Measurements from ENCODE around the gene ECHDC1.

The ECHDC1 gene

GRCh38 chr6:127290391-127291265 is 52.8 kb downstream of the ECHDC1 start:
- no peak for DNase-seq (ENCODE audit: low read depth)
- H3K4me3 ChIP-seq (ENCODE audit: low read depth, low read length): no peak overlapping the region
- TF ChIP-seq POLR2A (IDR thresholded peaks at IDR 0.05; ENCODE audit: extremely low read depth, insufficient read length): no peak
- TF ChIP-seq MAX (IDR thresholded peaks at IDR 0.05; ENCODE audit: low read depth, low read length): no peak
- TF ChIP-seq MYC (IDR thresholded peaks at IDR 0.05; ENCODE audit: low read depth, low read length): no peak
- no peak for TF ChIP-seq CTCF (IDR thresholded peaks at IDR 0.05; ENCODE audit: low read depth, low read length)

- H3K4me3 ChIP-seq (ENCODE audit: low read depth, low read length): no peak overlapping the region
- TF ChIP-seq MYC (IDR thresholded peaks at IDR 0.05; ENCODE audit: low read depth, low read length) (no peak), MAX (IDR thresholded peaks at IDR 0.05; ENCODE audit: low read depth, low read length) (no peak), POLR2A (IDR thresholded peaks at IDR 0.05; ENCODE audit: extremely low read depth, insufficient read length) (no peak), CTCF (IDR thresholded peaks at IDR 0.05; ENCODE audit: low read depth, low read length) (no peak)
- no peak for DNase-seq (ENCODE audit: low read depth)
Measured at GRCh38 chr6:127289934-127290333, 53.5 kb downstream of the ECHDC1 start.

GRCh38 chr6:127288705-127289104 is 54.7 kb downstream of the ECHDC1 start:
- DNase-seq (ENCODE audit: low read depth): no peak
- H3K4me3 ChIP-seq (ENCODE audit: low read depth, low read length): no peak overlapping the region
- TF ChIP-seq MYC (IDR thresholded peaks at IDR 0.05; ENCODE audit: low read depth, low read length) (no peak), POLR2A (IDR thresholded peaks at IDR 0.05; ENCODE audit: extremely low read depth, insufficient read length) (no peak), CTCF (IDR thresholded peaks at IDR 0.05; ENCODE audit: low read depth, low read length) (no peak), MAX (IDR thresholded peaks at IDR 0.05; ENCODE audit: low read depth, low read length) (no peak)

- no peak for TF ChIP-seq MYC (IDR thresholded peaks at IDR 0.05; ENCODE audit: low read depth, low read length)
- no peak for TF ChIP-seq CTCF (IDR thresholded peaks at IDR 0.05; ENCODE audit: low read depth, low read length)
- no peak for TF ChIP-seq POLR2A (IDR thresholded peaks at IDR 0.05; ENCODE audit: extremely low read depth, insufficient read length)
- TF ChIP-seq MAX (IDR thresholded peaks at IDR 0.05; ENCODE audit: low read depth, low read length): no peak
- no peak overlapping the region for H3K4me3 ChIP-seq (ENCODE audit: low read depth, low read length)
- DNase-seq (ENCODE audit: low read depth): no peak
Measured at GRCh38 chr6:127282184-127282583, 61.2 kb downstream of the ECHDC1 start.

GRCh38 chr6:127279815-127280214 is 63.6 kb downstream of the ECHDC1 start:
- H3K4me3 ChIP-seq (ENCODE audit: low read depth, low read length): no peak overlapping the region
- TF ChIP-seq CTCF (IDR thresholded peaks at IDR 0.05; ENCODE audit: low read depth, low read length) (no peak), MAX (IDR thresholded peaks at IDR 0.05; ENCODE audit: low read depth, low read length) (no peak), POLR2A (IDR thresholded peaks at IDR 0.05; ENCODE audit: extremely low read depth, insufficient read length) (no peak), MYC (IDR thresholded peaks at IDR 0.05; ENCODE audit: low read depth, low read length) (no peak)
- no peak for DNase-seq (ENCODE audit: low read depth)
